Activated T-helper 1 cell treated with anti-CD3 and anti-CD28 coated beads, Interleukin-12 subunit alpha, Interleukin-12 subunit beta, Interleukin-2, Interleukin-4 antibody, amounts not matched to agents 30 ng/mL and 10 ng/mL and 1 ng/mL, durations not matched to agents 14 hours and 24 hours and 36 hours (primary cell): Measurements from ENCODE around the gene STAT1. TPM values are rescaled to one million over a fixed set of nuclear protein-coding genes. Genes with fewer than 3 reads are reported as not detected.

Experiments
- DNase-seq: peaks from one replicate; pipeline ENCODE4 v3.0.0; 2021; ENCODE audit warnings: low spot score
- H3K27ac Mint-ChIP-seq: one replicate; pipeline ENCODE4 v1.8.0; 2021; ENCODE audit warnings: mild to moderate bottlenecking, mixed read lengths
- H3K27me3 Mint-ChIP-seq: one replicate; pipeline ENCODE4 v1.8.0; 2022; ENCODE audit warnings: mild to moderate bottlenecking, moderate library complexity, mixed read lengths; ENCODE audit not compliant: insufficient read depth
- H3K36me3 Mint-ChIP-seq: one replicate; pipeline ENCODE4 v1.8.0; 2021; ENCODE audit warnings: low read depth, mixed read lengths
- H3K4me1 Mint-ChIP-seq: one replicate; pipeline ENCODE4 v1.8.0; 2021; ENCODE audit warnings: low read depth, mixed read lengths
- H3K4me3 Mint-ChIP-seq: one replicate; pipeline ENCODE4 v1.8.0; 2021; ENCODE audit warnings: mild to moderate bottlenecking, moderate library complexity, mixed read lengths
- H3K9me3 Mint-ChIP-seq: one replicate; pipeline ENCODE4 v1.8.0; 2021; ENCODE audit warnings: mixed read lengths
- intact Hi-C: fragments of 100-400 bp; cut with micrococcal nuclease; formaldehyde crosslinking; loops from one replicate; pipeline ENCODE4 v1.15.1; 2024
- total RNA-seq: library from RNA; stranded (reverse); gene quantifications from 2 replicates; pipeline ENCODE4 v1.2.3, GENCODE V29; 2022

The STAT1 gene
- total RNA-seq: 129 and 136 TPM in 2 replicates

DNA sequence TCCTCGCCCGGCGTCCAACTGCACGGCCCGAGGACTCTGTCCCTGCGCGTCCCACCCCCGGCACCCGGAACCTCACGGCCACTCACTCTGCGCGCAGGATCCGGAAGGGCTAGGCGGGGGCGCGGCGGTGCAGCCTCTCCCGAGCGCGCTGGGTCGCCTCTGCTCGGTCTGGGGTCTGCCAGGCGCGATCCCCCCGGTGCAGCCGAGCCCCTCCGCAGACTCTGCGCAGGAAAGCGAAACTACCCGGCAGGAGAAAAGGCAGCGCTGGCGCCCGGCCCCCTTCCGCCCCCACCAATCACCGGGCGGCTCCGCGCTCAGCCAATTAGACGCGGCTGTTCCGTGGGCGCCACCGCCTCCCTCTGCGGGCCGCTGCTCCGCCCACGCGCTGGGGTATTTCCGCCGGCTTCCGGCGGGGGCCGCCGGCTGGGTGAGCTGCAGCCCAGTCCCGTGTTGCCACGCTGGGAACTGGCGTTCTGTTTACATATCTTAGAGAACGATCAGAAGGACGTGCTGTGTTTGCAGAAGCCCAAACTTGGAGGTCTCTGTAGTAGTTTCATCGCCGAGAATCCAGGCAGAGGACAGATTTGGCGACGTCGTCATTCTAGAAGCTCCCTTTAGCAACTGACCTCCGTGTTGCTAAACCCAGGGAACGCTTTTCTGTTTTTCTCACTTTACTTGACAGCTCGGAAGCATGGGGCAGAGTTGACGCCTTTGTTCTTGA lies at the start of gene STAT1:
Gene STAT1, minus strand, starts transcription at position 240 of the 721 bp plus-strand sequence. CDS start 4,168 bp downstream, outside the sequence.
- intact Hi-C loops: loop anchor here (1.0 to 10.0 kb wide), 11 partner anchors 8 to 1572 kb away; partner anchors contain the start of genes ASNSD1, MFSD6, NEMP2 and WDR75
- no peaks in the 10 kb centered on the region for H3K27me3 Mint-ChIP-seq

GRCh38 chr2:191063584-191063983 lies 49.6 kb upstream of the STAT1 start:
- peaks cover 81% of the 10 kb centered on the region for H3K4me1 Mint-ChIP-seq
- H3K4me3 Mint-ChIP-seq: peak overlapping the region; percentile 76
- peaks cover 51% of the 10 kb centered on the region for H3K36me3 Mint-ChIP-seq
- peak overlapping the region; percentile 71 for H3K27ac Mint-ChIP-seq
- no peak for DNase-seq
- H3K9me3 Mint-ChIP-seq: peaks cover 2% of the 10 kb centered on the region
- intact Hi-C loops: no loop called here
- no peaks in the 10 kb centered on the region for H3K27me3 Mint-ChIP-seq

More for the DNA sequence above, at the start of gene STAT1:
- DNase-seq: peak; percentile 97
- H3K27ac Mint-ChIP-seq: no peak within 1 kb of the TSS
- H3K4me3 Mint-ChIP-seq: no peak within 1 kb of the TSS
- H3K9me3 Mint-ChIP-seq: peaks cover 5% of the 10 kb centered on the region
- H3K36me3 Mint-ChIP-seq: peaks cover 18% of the 10 kb centered on the region
- peaks cover 49% of the 10 kb centered on the region for H3K4me1 Mint-ChIP-seq

- intact Hi-C loops: no loop called here
- H3K4me1 Mint-ChIP-seq: peaks cover 67% of the 10 kb centered on the region
- peaks cover 46% of the 10 kb centered on the region for H3K36me3 Mint-ChIP-seq
- H3K9me3 Mint-ChIP-seq: peaks cover 2% of the 10 kb centered on the region
- H3K4me3 Mint-ChIP-seq: peak overlapping the region; percentile 34
- H3K27me3 Mint-ChIP-seq: no peaks in the 10 kb centered on the region
- peak overlapping the region; percentile 25 for H3K27ac Mint-ChIP-seq
- no peak for DNase-seq
These were observed 47.5 kb upstream of the STAT1 start for GRCh38 chr2:191061381-191061980.

DNA sequence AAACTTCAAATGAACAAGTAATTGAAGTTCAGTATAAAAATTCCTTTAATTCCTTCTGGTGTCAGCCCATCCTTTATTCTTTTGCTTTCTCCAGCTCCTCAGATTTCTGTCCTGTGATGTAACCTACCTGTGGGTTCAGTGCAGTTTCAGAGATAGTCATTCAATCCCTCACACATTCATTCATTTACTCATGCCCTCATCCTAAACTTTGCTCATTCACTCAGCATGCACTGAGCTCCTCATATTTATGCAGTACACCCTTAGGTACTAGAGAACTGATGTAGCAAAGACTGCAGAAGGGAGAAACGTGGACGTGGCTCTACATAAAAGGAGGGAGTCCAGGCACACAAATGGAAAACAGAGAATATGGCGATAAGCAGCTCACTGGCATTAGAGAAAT lies 45.3 kb upstream of the STAT1 start:
- peaks cover 43% of the 10 kb centered on the region for H3K36me3 Mint-ChIP-seq
- peak overlapping the region; percentile 45 for H3K27ac Mint-ChIP-seq
- H3K9me3 Mint-ChIP-seq: peaks cover 2% of the 10 kb centered on the region
- no peak overlapping the region for H3K4me3 Mint-ChIP-seq
- no peaks in the 10 kb centered on the region for H3K27me3 Mint-ChIP-seq
- DNase-seq: no peak
- H3K4me1 Mint-ChIP-seq: peaks cover 68% of the 10 kb centered on the region
- intact Hi-C loops: loop anchor here (1.0 to 10.0 kb wide), 2 partner anchors 91 to 685 kb away; partner anchors contain the start of gene STAT4

GRCh38 chr2:191056228-191056627 lies 42.3 kb upstream of the STAT1 start:
- DNase-seq: no peak
- Mint-ChIP-seq H3K36me3 (peaks cover 26% of the 10 kb centered on the region), H3K27ac (peak overlapping the region; percentile 60), H3K4me1 (peaks cover 38% of the 10 kb centered on the region), H3K27me3 (no peaks in the 10 kb centered on the region), H3K9me3 (no peaks in the 10 kb centered on the region), H3K4me3 (no peak overlapping the region)
- intact Hi-C loops: loop anchor here (2.0 to 10.0 kb wide), 2 partner anchors 35 to 689 kb away; no protein-coding TSS in a partner anchor

- H3K27me3 Mint-ChIP-seq: no peaks in the 10 kb centered on the region
- no peak overlapping the region for H3K4me3 Mint-ChIP-seq
- H3K9me3 Mint-ChIP-seq: no peaks in the 10 kb centered on the region
- intact Hi-C loops: loop anchor here (2.0 to 10.0 kb wide), 2 partner anchors 194 to 692 kb away; no protein-coding TSS in a partner anchor
- peaks cover 28% of the 10 kb centered on the region for H3K4me1 Mint-ChIP-seq
- H3K36me3 Mint-ChIP-seq: peaks cover 18% of the 10 kb centered on the region
- no peak overlapping the region for H3K27ac Mint-ChIP-seq
- DNase-seq: no peak
These were observed 39.3 kb upstream of the STAT1 start for GRCh38 chr2:191053256-191053655.

- Mint-ChIP-seq H3K27ac (no peak overlapping the region), H3K4me1 (peaks cover 25% of the 10 kb centered on the region), H3K36me3 (peaks cover 23% of the 10 kb centered on the region), H3K27me3 (no peaks in the 10 kb centered on the region), H3K4me3 (no peak overlapping the region), H3K9me3 (no peaks in the 10 kb centered on the region)
- intact Hi-C loops: loop anchor here (1.0 to 10.0 kb wide), 6 partner anchors 99 to 693 kb away; no protein-coding TSS in a partner anchor
- DNase-seq: no peak
These were observed 38.1 kb upstream of the STAT1 start for GRCh38 chr2:191051825-191052778.

DNA sequence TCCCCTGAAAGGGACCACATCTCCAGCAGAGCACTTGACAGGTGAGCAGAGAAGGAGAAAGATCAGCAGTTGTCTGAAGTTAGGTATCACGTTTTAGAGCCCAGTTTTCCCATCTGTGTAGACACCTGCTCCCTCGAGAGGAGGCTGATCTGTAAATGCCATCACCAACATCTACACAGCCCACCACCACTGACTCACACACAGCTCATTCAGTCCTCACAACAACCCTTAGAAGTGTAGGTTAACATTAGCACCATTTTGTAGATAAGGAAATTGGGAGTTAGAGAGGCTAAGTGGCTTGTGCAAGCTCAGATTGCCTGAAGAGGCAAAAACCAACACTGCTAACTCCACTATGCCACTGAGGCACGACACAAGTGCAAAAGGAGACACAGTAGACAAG lies 37.2 kb upstream of the STAT1 start:
- no peaks in the 10 kb centered on the region for H3K9me3 Mint-ChIP-seq
- H3K36me3 Mint-ChIP-seq: peaks cover 26% of the 10 kb centered on the region
- H3K4me1 Mint-ChIP-seq: peaks cover 18% of the 10 kb centered on the region
- no peaks in the 10 kb centered on the region for H3K27me3 Mint-ChIP-seq
- no peak overlapping the region for H3K4me3 Mint-ChIP-seq
- intact Hi-C loops: loop anchor here (10.0 kb wide), 1 partner anchor 694 kb away; no protein-coding TSS in a partner anchor
- no peak for DNase-seq
- no peak overlapping the region for H3K27ac Mint-ChIP-seq

DNA sequence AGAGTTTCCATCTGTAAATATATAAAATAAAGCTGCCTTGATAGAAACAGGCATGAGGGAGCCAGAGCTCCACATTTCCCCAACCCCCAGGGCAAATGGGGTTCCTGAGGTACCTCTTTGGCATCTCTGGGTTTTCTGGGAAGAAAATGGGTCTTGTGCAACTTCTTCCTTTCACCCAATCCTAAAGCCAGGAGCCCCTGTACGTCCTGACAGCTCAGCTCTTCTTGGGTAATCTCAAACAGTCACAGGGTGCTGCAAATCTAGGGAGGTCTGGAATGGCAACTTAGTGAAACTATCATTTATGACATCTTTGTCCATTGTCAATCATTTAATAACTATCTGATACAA lies 36.6 kb upstream of the STAT1 start:
- H3K27ac Mint-ChIP-seq: no peak overlapping the region
- intact Hi-C loops: loop anchor here (10.0 kb wide), 1 partner anchor 694 kb away; no protein-coding TSS in a partner anchor
- no peaks in the 10 kb centered on the region for H3K27me3 Mint-ChIP-seq
- H3K36me3 Mint-ChIP-seq: peaks cover 32% of the 10 kb centered on the region
- H3K4me3 Mint-ChIP-seq: no peak overlapping the region
- no peaks in the 10 kb centered on the region for H3K9me3 Mint-ChIP-seq
- peaks cover 13% of the 10 kb centered on the region for H3K4me1 Mint-ChIP-seq
- no peak for DNase-seq

- Mint-ChIP-seq H3K27me3 (no peaks in the 10 kb centered on the region), H3K27ac (no peak overlapping the region), H3K9me3 (no peaks in the 10 kb centered on the region), H3K36me3 (peaks cover 36% of the 10 kb centered on the region), H3K4me1 (peaks cover 13% of the 10 kb centered on the region), H3K4me3 (no peak overlapping the region)
- DNase-seq: no peak
- intact Hi-C loops: loop anchor here (10.0 kb wide), 1 partner anchor 695 kb away; no protein-coding TSS in a partner anchor
These were observed 36.0 kb upstream of the STAT1 start for GRCh38 chr2:191049728-191050639.

DNA sequence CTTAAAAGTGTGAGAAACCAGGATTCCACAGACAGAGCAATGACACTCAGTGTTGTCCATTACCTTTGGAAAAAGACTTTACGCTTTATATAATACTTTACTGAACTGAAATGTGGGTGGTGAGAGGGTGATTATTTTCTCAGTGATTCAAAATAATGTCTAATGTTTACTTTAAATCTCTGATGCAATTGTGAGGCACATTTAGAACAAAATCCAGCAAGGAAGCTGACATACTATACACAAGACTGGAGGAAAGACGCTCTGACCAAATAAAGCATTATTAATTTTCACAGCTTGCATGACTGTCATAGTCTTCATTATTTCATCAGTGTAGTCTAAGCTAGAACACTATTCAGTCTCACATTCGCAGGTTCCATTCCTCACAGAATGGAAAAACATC lies 34.1 kb upstream of the STAT1 start:
- Mint-ChIP-seq H3K27me3 (no peaks in the 10 kb centered on the region), H3K27ac (no peak overlapping the region), H3K36me3 (peaks cover 45% of the 10 kb centered on the region), H3K4me3 (no peak overlapping the region), H3K9me3 (peaks cover 8% of the 10 kb centered on the region), H3K4me1 (peaks cover 7% of the 10 kb centered on the region)
- intact Hi-C loops: no loop called here
- no peak for DNase-seq
